DND-41 (cell line): ENCODE data around the gene TTYH2.

Experiments used
- CTCF ChIP-seq: IDR thresholded peaks from 2 replicates; pipeline ENCODE4 v1.5.1; 2012; ENCODE audit warnings: borderline replicate concordance, low read length, moderate library complexity, mild to moderate bottlenecking; ENCODE audit not compliant: poor library complexity, severe bottlenecking; ENCODE audit errors: extremely low read depth
- EZH2 ChIP-seq: IDR thresholded peaks from 3 replicates; pipeline ENCODE4 v1.6.1; 2012; ENCODE audit warnings: borderline replicate concordance, low read depth, mild to moderate bottlenecking, moderate library complexity, low read length, inconsistent platforms; ENCODE audit not compliant: severe bottlenecking

GRCh38 chr17:74231928-74232907, 18.8 kb downstream of the TTYH2 start:
- TF ChIP-seq CTCF: no peak
- no peak for TF ChIP-seq EZH2
